ENCODE results near the gene SMIM26.
"Not testable (repeated sequence)": the region's sequence is repeated elsewhere in the genome, so short reads cannot be mapped to it uniquely, and the experiment has no call there.

SMIM26 gene

GRCh38 chr20:18566892-18567738 lies at the start of gene SMIM26:
Gene SMIM26, plus strand, starts transcription at chr20:18567432. Its CDS starts 47 bp downstream, at chr20:18567479.
- peak; percentile 89 for DNase-seq (ENCODE audit: low read depth)

- DNase-seq (ENCODE audit: low read depth): not testable (repeated sequence)
These were observed 45.2 kb upstream of the SMIM26 start for GRCh38 chr20:18522066-18522465.

- no peak for DNase-seq (ENCODE audit: low read depth)
These were observed 44.2 kb upstream of the SMIM26 start for GRCh38 chr20:18523066-18523465.

- no peak for DNase-seq (ENCODE audit: low read depth)
These were observed 42.6 kb upstream of the SMIM26 start for GRCh38 chr20:18524646-18525045.

- DNase-seq (ENCODE audit: low read depth): not testable (repeated sequence)
These were observed 40.5 kb upstream of the SMIM26 start for GRCh38 chr20:18526761-18527160.

GRCh38 chr20:18527339-18527738 lies 39.9 kb upstream of the SMIM26 start:
- no peak for DNase-seq (ENCODE audit: low read depth)

- no peak for DNase-seq (ENCODE audit: low read depth)
These were observed 39.4 kb upstream of the SMIM26 start for GRCh38 chr20:18527836-18528235.

- DNase-seq (ENCODE audit: low read depth): no peak
These were observed 38.2 kb upstream of the SMIM26 start for GRCh38 chr20:18529041-18529440.

GRCh38 chr20:18532626-18533025 lies 34.6 kb upstream of the SMIM26 start:
- no peak for DNase-seq (ENCODE audit: low read depth)

GRCh38 chr20:18533491-18533890 lies 33.7 kb upstream of the SMIM26 start:
- DNase-seq (ENCODE audit: low read depth): no peak

GRCh38 chr20:18533978-18534644 lies 33.1 kb upstream of the SMIM26 start:
- DNase-seq (ENCODE audit: low read depth): no peak

GRCh38 chr20:18537651-18538050 lies 29.6 kb upstream of the SMIM26 start:
- DNase-seq (ENCODE audit: low read depth): no peak

GRCh38 chr20:18541741-18542140 lies 25.5 kb upstream of the SMIM26 start:
- DNase-seq (ENCODE audit: low read depth): no peak

- DNase-seq (ENCODE audit: low read depth): no peak
These were observed 24.0 kb upstream of the SMIM26 start for GRCh38 chr20:18543216-18543615.

GRCh38 chr20:18543932-18544331 lies 23.3 kb upstream of the SMIM26 start:
- no peak for DNase-seq (ENCODE audit: low read depth)

GRCh38 chr20:18545566-18545965 lies 21.7 kb upstream of the SMIM26 start:
- no peak for DNase-seq (ENCODE audit: low read depth)

GRCh38 chr20:18548465-18548864 lies 18.8 kb upstream of the SMIM26 start:
- DNase-seq (ENCODE audit: low read depth): no peak

- no peak for DNase-seq (ENCODE audit: low read depth)
These were observed 13.5 kb upstream of the SMIM26 start for GRCh38 chr20:18553746-18554145.

- DNase-seq (ENCODE audit: low read depth): no peak
These were observed 483 bp downstream of the SMIM26 start for GRCh38 chr20:18567739-18568091.

- DNase-seq (ENCODE audit: low read depth): no peak
These were observed 3.8 kb downstream of the SMIM26 start for GRCh38 chr20:18571009-18571408.

GRCh38 chr20:18571578-18571977 lies 4.3 kb downstream of the SMIM26 start:
- no peak for DNase-seq (ENCODE audit: low read depth)

GRCh38 chr20:18577942-18578341 lies 10.7 kb downstream of the SMIM26 start:
- no peak for DNase-seq (ENCODE audit: low read depth)

- DNase-seq (ENCODE audit: low read depth): no peak
These were observed 11.3 kb downstream of the SMIM26 start for GRCh38 chr20:18578581-18578980.

GRCh38 chr20:18580012-18580411 lies 12.8 kb downstream of the SMIM26 start:
- no peak for DNase-seq (ENCODE audit: low read depth)

Data from activated T-cell treated with anti-CD3 and anti-CD28 coated beads for 24 hours (primary cell).